ENCODE measurements around the gene HMGCL.
A peak's percentile ranks its signal among the peaks of the same experiment; 100 is the strongest.

The HMGCL gene

GRCh38 chr1:23777979-23778814, 47.0 kb downstream of the HMGCL start, which contains the start of gene PITHD1 (continued):
- 0 out of 2 replicates have a peak, but pooled peaks have one; percentile 27 for TF ChIP-seq INSM2 (tag by site-specific recombination; IDR thresholded peaks at IDR 0.05)
- TF ChIP-seq ZNF138 (tag by site-specific recombination; IDR thresholded peaks at IDR 0.05; ENCODE audit: borderline replicate concordance), result no peak
- TF ChIP-seq ZFP37 (tag by site-specific recombination; IDR thresholded peaks at IDR 0.05), result no peak
- no peak for TF ChIP-seq ZSCAN18 (tag by site-specific recombination; IDR thresholded peaks at IDR 0.05)
- TF ChIP-seq ZNF354C (tag by site-specific recombination; IDR thresholded peaks at IDR 0.05; ENCODE audit: borderline replicate concordance, low read depth), result no peak
- no peak for TF ChIP-seq GLIS1 (tag by site-specific recombination; IDR thresholded peaks at IDR 0.05)
- TF ChIP-seq PRDM10 (tag by site-specific recombination; IDR thresholded peaks at IDR 0.05), result no peak
- no peak for TF ChIP-seq ZNF837 (tag by site-specific recombination; IDR thresholded peaks at IDR 0.05)
- no peak for TF ChIP-seq ZNF658 (tag by site-specific recombination; IDR thresholded peaks at IDR 0.05)
- no peak for TF ChIP-seq ZNF114 (tag by site-specific recombination; IDR thresholded peaks at IDR 0.05)
- no peak for TF ChIP-seq ZNF792 (tag by site-specific recombination; IDR thresholded peaks at IDR 0.05)
- TF ChIP-seq KLF17 (tag by site-specific recombination; IDR thresholded peaks at IDR 0.05), result no peak
- no peak for TF ChIP-seq ZNF777 (tag by site-specific recombination; IDR thresholded peaks at IDR 0.05; ENCODE audit: borderline replicate concordance)
- TF ChIP-seq ZNF2 (tag by site-specific recombination; IDR thresholded peaks at IDR 0.05), result no peak
- no peak for TF ChIP-seq ZNF211 (tag by site-specific recombination; IDR thresholded peaks at IDR 0.05; ENCODE audit: low read depth)
- TF ChIP-seq ZNF394 (tag by site-specific recombination; IDR thresholded peaks at IDR 0.05; ENCODE audit: borderline replicate concordance), result no peak
- 0 out of 2 replicates have a peak, but pooled peaks have one; percentile 11 for TF ChIP-seq SCRT2 (tag by site-specific recombination; IDR thresholded peaks at IDR 0.05)
- TF ChIP-seq ZNF174 (tag by site-specific recombination; IDR thresholded peaks at IDR 0.05), result no peak
- peak; percentile 72 for TF ChIP-seq ZNF629 (tag by site-specific recombination; IDR thresholded peaks at IDR 0.05)
- no peak for TF ChIP-seq ZNF530 (tag by site-specific recombination; IDR thresholded peaks at IDR 0.05; ENCODE audit: low read depth)
- peak; percentile 85 for TF ChIP-seq ZBTB26 (tag by site-specific recombination; optimal IDR thresholded peaks at IDR 0.05)
- TF ChIP-seq ZNF624 (tag by site-specific recombination; IDR thresholded peaks at IDR 0.05), result no peak
- TF ChIP-seq ZNF645 (tag by site-specific recombination; IDR thresholded peaks at IDR 0.05), result no peak
- TF ChIP-seq ZNF324 (tag by site-specific recombination; IDR thresholded peaks at IDR 0.05), result no peak
- no peak for TF ChIP-seq ATF2 (tag by site-specific recombination; IDR thresholded peaks at IDR 0.05; ENCODE audit: low read depth)
- TF ChIP-seq ZNF561 (tag by site-specific recombination; IDR thresholded peaks at IDR 0.05; ENCODE audit: borderline replicate concordance), result 0 out of 2 replicates have a peak, but pooled peaks have one; percentile 48
- TF ChIP-seq ZNF664 (tag by site-specific recombination; IDR thresholded peaks at IDR 0.05), result no peak

All from HEK293 (cell line).